Esophagus squamous epithelium (tissue), 4 donors: ENCODE measurements around the gene TNRC6B.

ENCODE experiments used
- POLR2A ChIP-seq, 4 donors: fragments of 450-650 bp; IDR thresholded peaks; one replicate each; pipeline ENCODE4 v1.6.1; 2017; ENCODE audit warnings: antibody characterized with exemption in 4 of 4, mild to moderate bottlenecking in 4 of 4, moderate library complexity in 3 of 4
- TF ChIP-seq, protein P1 (sequence below), 6 experiments: fragments of 450-650 bp in 4 of 6; fragments of 200-600 bp in 2 of 6; sonication (generic) in 2 of 6; IDR thresholded peaks; one replicate each; pipeline ENCODE4 v1.5.1; 2016 to 2019; ENCODE audit warnings: antibody characterized with exemption in 6 of 6, mild to moderate bottlenecking in 4 of 6, moderate library complexity in 4 of 6

DNA sequence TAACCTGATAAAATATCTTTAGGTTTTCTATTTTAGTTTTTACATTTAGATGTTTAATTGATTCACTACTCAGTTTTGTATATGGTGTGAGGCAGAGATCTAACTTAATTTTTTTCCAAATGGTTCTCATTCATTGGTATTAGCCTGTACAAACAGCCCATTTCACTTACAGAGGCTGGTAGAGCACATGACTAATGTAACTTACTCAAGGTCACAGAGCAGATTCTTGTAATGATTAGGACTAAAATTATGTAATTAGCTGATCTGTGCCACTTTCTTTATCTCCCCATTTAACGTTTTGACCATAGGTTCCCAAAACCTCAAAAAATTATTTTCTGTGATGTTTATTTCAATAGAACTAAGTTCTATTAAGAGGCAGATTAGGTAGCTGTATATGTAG is 16.5 kb upstream of the TNRC6B start:
- TF ChIP-seq, protein P1, sequence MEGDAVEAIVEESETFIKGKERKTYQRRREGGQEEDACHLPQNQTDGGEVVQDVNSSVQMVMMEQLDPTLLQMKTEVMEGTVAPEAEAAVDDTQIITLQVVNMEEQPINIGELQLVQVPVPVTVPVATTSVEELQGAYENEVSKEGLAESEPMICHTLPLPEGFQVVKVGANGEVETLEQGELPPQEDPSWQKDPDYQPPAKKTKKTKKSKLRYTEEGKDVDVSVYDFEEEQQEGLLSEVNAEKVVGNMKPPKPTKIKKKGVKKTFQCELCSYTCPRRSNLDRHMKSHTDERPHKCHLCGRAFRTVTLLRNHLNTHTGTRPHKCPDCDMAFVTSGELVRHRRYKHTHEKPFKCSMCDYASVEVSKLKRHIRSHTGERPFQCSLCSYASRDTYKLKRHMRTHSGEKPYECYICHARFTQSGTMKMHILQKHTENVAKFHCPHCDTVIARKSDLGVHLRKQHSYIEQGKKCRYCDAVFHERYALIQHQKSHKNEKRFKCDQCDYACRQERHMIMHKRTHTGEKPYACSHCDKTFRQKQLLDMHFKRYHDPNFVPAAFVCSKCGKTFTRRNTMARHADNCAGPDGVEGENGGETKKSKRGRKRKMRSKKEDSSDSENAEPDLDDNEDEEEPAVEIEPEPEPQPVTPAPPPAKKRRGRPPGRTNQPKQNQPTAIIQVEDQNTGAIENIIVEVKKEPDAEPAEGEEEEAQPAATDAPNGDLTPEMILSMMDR (IDR thresholded peaks at IDR 0.05) = no peak
- TF ChIP-seq POLR2A (IDR thresholded peaks at IDR 0.05) = no peak
